Measurements from ENCODE around the gene MALL.

DNA sequence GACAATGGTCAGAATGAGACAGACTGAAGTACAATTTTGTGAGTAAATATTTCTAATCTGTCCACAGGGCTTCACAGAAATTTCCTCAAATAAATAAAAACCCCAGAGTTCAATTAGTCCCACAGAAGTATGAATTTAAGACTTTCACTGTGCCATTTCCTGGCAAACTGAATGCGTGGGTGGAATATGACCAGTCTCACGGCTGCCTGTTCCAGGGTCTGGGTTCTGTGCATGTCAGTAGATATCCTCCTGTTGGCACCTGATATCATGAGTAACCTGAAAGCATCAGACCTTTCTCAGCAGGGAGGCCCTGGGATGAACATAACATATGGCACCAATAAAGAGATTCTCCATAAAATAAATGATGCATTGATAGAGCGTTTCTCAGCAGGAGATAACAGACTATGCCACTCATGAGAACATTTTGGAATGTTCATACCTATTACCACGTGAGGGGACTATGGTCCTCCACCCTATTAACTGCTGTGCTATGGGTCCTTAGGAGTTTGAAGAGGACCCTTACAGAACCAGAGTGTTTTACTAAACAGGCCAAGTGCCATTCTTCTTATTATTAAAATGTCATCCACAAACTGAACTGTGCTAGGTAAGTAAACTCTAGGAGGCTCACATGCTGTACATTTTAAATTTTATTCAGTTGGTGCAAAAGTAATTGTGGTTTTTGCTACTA lies 10.6 kb upstream of the MALL start:
- TF ChIP-seq POLR2AphosphoS5 (IDR thresholded peaks at IDR 0.05; ENCODE audit: borderline replicate concordance, low read depth, low read length) (no peak), EZH2 (IDR thresholded peaks at IDR 0.05) (no peak), FOXP2 (optimal IDR thresholded peaks at IDR 0.05; ENCODE audit: control extremely low read depth, extremely low read length, insufficient read depth) (no peak)
